OCI-LY1 (cell line): ENCODE measurements around the gene DOK7.

Experiments
- H2AFZ ChIP-seq: fragments of 200-600 bp; sonication (generic), shearing (Covaris generic); 2 replicates; pipeline ENCODE4 v1.6.0; 2014; ENCODE audit warnings: antibody characterized with exemption, mild to moderate bottlenecking, low read length
- H3F3A ChIP-seq: fragments of 200-600 bp; sonication (generic), shearing (Covaris generic); 2 replicates; pipeline ENCODE4 v1.6.0; 2014; ENCODE audit warnings: mild to moderate bottlenecking, antibody characterized with exemption, low read length, moderate library complexity; ENCODE audit not compliant: insufficient read depth
- H3K27ac ChIP-seq: fragments of 200-600 bp; sonication (generic); 2 replicates; pipeline ENCODE4 v1.5.1; 2014; ENCODE audit warnings: low read length, mixed run types, mild to moderate bottlenecking, low read depth; ENCODE audit not compliant: poor library complexity, severe bottlenecking
- H3K27me3 ChIP-seq: fragments of 200-600 bp; sonication (generic); 2 replicates; pipeline ENCODE4 v1.6.0; 2014; ENCODE audit warnings: antibody characterized with exemption, mild to moderate bottlenecking, low read length, moderate library complexity; ENCODE audit not compliant: insufficient read depth
- H3K36me3 ChIP-seq: fragments of 200-600 bp; sonication (generic); 2 replicates; pipeline ENCODE4 v1.6.1; 2014; ENCODE audit warnings: mild to moderate bottlenecking, antibody characterized with exemption, low read length, moderate library complexity, mixed read lengths; ENCODE audit not compliant: insufficient read depth
- H3K4me1 ChIP-seq: fragments of 200-600 bp; sonication (generic); 2 replicates; pipeline ENCODE4 v1.5.1; 2014; ENCODE audit warnings: mild to moderate bottlenecking, low read length, moderate library complexity; ENCODE audit not compliant: insufficient read depth, severe bottlenecking
- H3K4me2 ChIP-seq: fragments of 200-600 bp; sonication (generic), shearing (Covaris generic); 2 replicates; pipeline ENCODE4 v1.6.1; 2014; ENCODE audit warnings: low read length
- H3K4me3 ChIP-seq: fragments of 200-600 bp; sonication (generic); 2 replicates; pipeline ENCODE4 v1.5.1; 2014; ENCODE audit warnings: low read length, low read depth, mild to moderate bottlenecking, mixed read lengths; ENCODE audit not compliant: poor library complexity, severe bottlenecking
- H3K79me2 ChIP-seq: fragments of 200-600 bp; shearing (Covaris generic); 2 replicates; pipeline ENCODE4 v1.6.1; 2016; ENCODE audit warnings: mixed run types, low read length, mixed read lengths; ENCODE audit not compliant: insufficient read depth
- H3K9ac ChIP-seq: fragments of 200-600 bp; sonication (generic), shearing (Covaris generic); 2 replicates; pipeline ENCODE4 v1.6.1; 2014; ENCODE audit warnings: mild to moderate bottlenecking, low read length, mixed read lengths
- H3K9me2 ChIP-seq: fragments of 200-600 bp; sonication (generic), shearing (Covaris generic); 2 replicates; pipeline ENCODE4 v1.6.1; 2014; ENCODE audit warnings: low read depth, mild to moderate bottlenecking, low read length, mixed read lengths
- H3K9me3 ChIP-seq: fragments of 200-600 bp; shearing (Covaris generic); 2 replicates; pipeline ENCODE4 v1.6.1; 2014; ENCODE audit warnings: low read length, mixed read lengths
- H4K20me1 ChIP-seq: fragments of 200-600 bp; sonication (generic), shearing (Covaris generic); 2 replicates; pipeline ENCODE4 v1.6.0; 2016; ENCODE audit warnings: mild to moderate bottlenecking, low read length; ENCODE audit not compliant: insufficient read depth
- CTCF ChIP-seq: fragments of 200-600 bp; sonication (generic), shearing (Covaris generic); IDR thresholded peaks from 2 replicates; pipeline ENCODE4 v1.5.1; 2017; ENCODE audit warnings: mild to moderate bottlenecking, antibody characterized with exemption, low read length, moderate library complexity, mixed read lengths
- EZH2 ChIP-seq: fragments of 200-600 bp; sonication (generic), shearing (Covaris generic); IDR thresholded peaks from 2 replicates; pipeline ENCODE4 v1.8.0; 2017; ENCODE audit warnings: borderline replicate concordance, mixed run types, mild to moderate bottlenecking, antibody characterized with exemption, low read length, moderate library complexity, mixed read lengths

Gene DOK7

GRCh38 chr4:3476341-3476747 lies 13.2 kb downstream of the DOK7 start:
- Histone ChIP-seq H3K27me3 (no peaks in the 10 kb centered on the region), H3K4me1 (no peaks in the 10 kb centered on the region), H3K9me3 (no peaks in the 10 kb centered on the region), H3K9me2 (no peaks in the 10 kb centered on the region), H3K4me2 (no peak overlapping the region), H3K79me2 (no peaks in the 10 kb centered on the region), H4K20me1 (no peaks in the 10 kb centered on the region), H3K27ac (no peak overlapping the region), H3F3A (no peaks in the 10 kb centered on the region), H3K36me3 (no peaks in the 10 kb centered on the region), H3K9ac (no peak overlapping the region), H3K4me3 (no peak overlapping the region), H2AFZ (no peak overlapping the region)
- no peak for TF ChIP-seq CTCF
- no peak for TF ChIP-seq EZH2

GRCh38 chr4:3476936-3477749 lies 14.0 kb downstream of the DOK7 start:
- no peak overlapping the region for H3K27ac ChIP-seq

GRCh38 chr4:3477750-3478430 lies 14.8 kb downstream of the DOK7 start:
- Histone ChIP-seq H3K27me3 (no peaks in the 10 kb centered on the region), H3K79me2 (no peaks in the 10 kb centered on the region), H3K9me3 (no peaks in the 10 kb centered on the region), H3K4me1 (no peaks in the 10 kb centered on the region), H3K9me2 (no peaks in the 10 kb centered on the region), H3K27ac (no peak overlapping the region), H3K9ac (no peak overlapping the region), H3F3A (no peaks in the 10 kb centered on the region), H4K20me1 (no peaks in the 10 kb centered on the region), H2AFZ (no peak overlapping the region), H3K4me3 (no peak overlapping the region), H3K4me2 (no peak overlapping the region), H3K36me3 (no peaks in the 10 kb centered on the region)
- TF ChIP-seq EZH2 (no peak), CTCF (no peak)

More at GRCh38 chr4:3476936-3477749, 14.0 kb downstream of the DOK7 start:
- H3K9ac ChIP-seq = no peak overlapping the region
- no peaks in the 10 kb centered on the region for H3K9me2 ChIP-seq
- H3K4me3 ChIP-seq = no peak overlapping the region
- no peak overlapping the region for H2AFZ ChIP-seq
- H3K36me3 ChIP-seq = no peaks in the 10 kb centered on the region
- no peak overlapping the region for H3K4me2 ChIP-seq
- H3K9me3 ChIP-seq = no peaks in the 10 kb centered on the region
- H3K27me3 ChIP-seq = no peaks in the 10 kb centered on the region
- no peaks in the 10 kb centered on the region for H3F3A ChIP-seq
- no peaks in the 10 kb centered on the region for H4K20me1 ChIP-seq
- no peaks in the 10 kb centered on the region for H3K79me2 ChIP-seq
- no peaks in the 10 kb centered on the region for H3K4me1 ChIP-seq
- TF ChIP-seq EZH2 = no peak
- no peak for TF ChIP-seq CTCF
